GM23338 (cell line): ENCODE data around the gene TSC22D3. TPM values are rescaled to one million over a fixed set of nuclear protein-coding genes. Genes with fewer than 3 reads are reported as not detected.

Source experiments
- ATAC-seq: fragments of 200-7000 bp; cut with Tn5 transposase; 3 replicates; pipeline ENCODE4 v1.9.1; 2020
- DNase-seq: peaks from one replicate; pipeline ENCODE4 v3.0.0-alpha.2; 2015; ENCODE audit warnings: low spot score
- H2AFZ ChIP-seq: fragments of 200-600 bp; sonication (generic); 2 replicates; pipeline ENCODE4 v1.8.0; 2016; ENCODE audit warnings: antibody characterized with exemption, mild to moderate bottlenecking, moderate library complexity
- H3F3A ChIP-seq: fragments of 200-600 bp; sonication (generic); replicated peaks from 2 replicates; pipeline ENCODE4 v1.8.0; 2017; ENCODE audit warnings: antibody characterized with exemption, mixed run types, low read depth
- H3K27ac ChIP-seq: fragments of 200-600 bp; sonication (generic); 2 replicates; pipeline ENCODE4 v1.6.1; 2016; ENCODE audit warnings: low read depth
- H3K27me3 ChIP-seq: fragments of 200-600 bp; sonication (generic); 2 replicates; pipeline ENCODE4 v1.8.0; 2016; ENCODE audit warnings: mild to moderate bottlenecking, mixed run types, moderate library complexity; ENCODE audit not compliant: insufficient read depth
- H3K36me3 ChIP-seq: fragments of 200-600 bp; sonication (generic); 2 replicates; pipeline ENCODE4 v1.8.0; 2016; ENCODE audit warnings: mild to moderate bottlenecking; ENCODE audit not compliant: insufficient read depth
- H3K4me1 ChIP-seq: fragments of 200-600 bp; sonication (generic); 2 replicates; pipeline ENCODE4 v1.8.0; 2016; ENCODE audit warnings: mild to moderate bottlenecking, moderate library complexity; ENCODE audit not compliant: insufficient read depth
- H3K4me2 ChIP-seq: fragments of 200-600 bp; sonication (generic); 2 replicates; pipeline ENCODE4 v1.7.1; 2017; ENCODE audit warnings: mixed run types
- H3K4me3 ChIP-seq: fragments of 200-600 bp; sonication (generic); 2 replicates; pipeline ENCODE4 v1.6.1; 2016; ENCODE audit warnings: mixed run types
- H3K79me2 ChIP-seq: fragments of 200-600 bp; sonication (generic); replicated peaks from 2 replicates; pipeline ENCODE4 v1.8.0; 2017; ENCODE audit warnings: mild to moderate bottlenecking; ENCODE audit not compliant: insufficient read depth
- H3K9me2 ChIP-seq: fragments of 200-600 bp; sonication (generic); 2 replicates; pipeline ENCODE4 v1.8.0; 2017; ENCODE audit not compliant: insufficient read depth
- H4K20me1 ChIP-seq: fragments of 200-600 bp; sonication (generic); replicated peaks from 2 replicates; pipeline ENCODE4 v1.8.0; 2017; ENCODE audit warnings: mild to moderate bottlenecking; ENCODE audit not compliant: insufficient read depth
- H3K27ac Mint-ChIP-seq: 2 replicates; pipeline ENCODE4 v1.8.0; 2020; ENCODE audit warnings: inconsistent platforms, mild to moderate bottlenecking, moderate library complexity, mixed read lengths
- H3K27me3 Mint-ChIP-seq: 3 replicates; pipeline ENCODE4 v1.8.0; 2022; ENCODE audit warnings: low read depth, mild to moderate bottlenecking, moderate library complexity, mixed read lengths, inconsistent platforms; ENCODE audit not compliant: insufficient read depth, poor library complexity
- H3K36me3 Mint-ChIP-seq: 3 replicates; pipeline ENCODE4 v1.8.0; 2021; ENCODE audit warnings: low read depth, mild to moderate bottlenecking, inconsistent platforms, moderate library complexity, mixed read lengths
- H3K4me1 Mint-ChIP-seq: 3 replicates; pipeline ENCODE4 v1.8.0; 2020; ENCODE audit warnings: mild to moderate bottlenecking, inconsistent platforms, mixed read lengths
- H3K4me3 Mint-ChIP-seq: 3 replicates; pipeline ENCODE4 v1.8.0; 2021; ENCODE audit warnings: moderate library complexity, mild to moderate bottlenecking, inconsistent platforms, mixed read lengths
- H3K9me3 Mint-ChIP-seq: 3 replicates; pipeline ENCODE4 v1.8.0; 2020; ENCODE audit warnings: moderate library complexity, mild to moderate bottlenecking, inconsistent platforms, mixed read lengths
- CREB1 ChIP-seq: fragments of 250-450 bp; sonication (Bioruptor Pico); IDR thresholded peaks from 2 replicates; pipeline ENCODE4 v1.5.0; 2020; ENCODE audit warnings: low read depth, mild to moderate bottlenecking, moderate library complexity
- JUNB ChIP-seq: IDR thresholded peaks from one replicate; pipeline ENCODE4 v1.6.1; 2016; ENCODE audit warnings: antibody characterized with exemption; ENCODE audit not compliant: unreplicated experiment
- NANOG ChIP-seq: IDR thresholded peaks from 2 replicates; pipeline ENCODE4 v1.6.1; 2016; ENCODE audit warnings: antibody characterized with exemption, borderline replicate concordance
- ZNF114 ChIP-seq: fragments of 250-450 bp; sonication (Bioruptor Pico); IDR thresholded peaks from 2 replicates; pipeline ENCODE4 v1.5.0; 2020; ENCODE audit warnings: mild to moderate bottlenecking, moderate library complexity
- ZNF462 ChIP-seq: fragments of 250-450 bp; sonication (Bioruptor Pico); IDR thresholded peaks from 2 replicates; pipeline ENCODE4 v1.5.0; 2020; ENCODE audit warnings: mild to moderate bottlenecking, moderate library complexity
- polyA plus RNA-seq: library from polyadenylated mRNA; unstranded; fragments of >200 nt; fragmentation: Nextera tagmentation; extraction: Ambion mirVana; gene quantifications from 2 replicates; pipeline ENCODE4 v1.2.1, GENCODE V29; 2016
- total RNA-seq: library from RNA; depleted of rRNA; stranded (reverse); fragments of >200 nt; shearing (Covaris generic); gene quantifications from 2 replicates; pipeline ENCODE4 v1.2.3, GENCODE V29; 2014
- TF ChIP-seq, protein P1 (sequence below): IDR thresholded peaks from 2 replicates; pipeline ENCODE4 v1.6.1; 2016; ENCODE audit warnings: antibody characterized with exemption

Gene TSC22D3
- total and polyA plus RNA-seq, 2 experiments from 2014 or later = 12.6 to 20.0 TPM

DNA sequence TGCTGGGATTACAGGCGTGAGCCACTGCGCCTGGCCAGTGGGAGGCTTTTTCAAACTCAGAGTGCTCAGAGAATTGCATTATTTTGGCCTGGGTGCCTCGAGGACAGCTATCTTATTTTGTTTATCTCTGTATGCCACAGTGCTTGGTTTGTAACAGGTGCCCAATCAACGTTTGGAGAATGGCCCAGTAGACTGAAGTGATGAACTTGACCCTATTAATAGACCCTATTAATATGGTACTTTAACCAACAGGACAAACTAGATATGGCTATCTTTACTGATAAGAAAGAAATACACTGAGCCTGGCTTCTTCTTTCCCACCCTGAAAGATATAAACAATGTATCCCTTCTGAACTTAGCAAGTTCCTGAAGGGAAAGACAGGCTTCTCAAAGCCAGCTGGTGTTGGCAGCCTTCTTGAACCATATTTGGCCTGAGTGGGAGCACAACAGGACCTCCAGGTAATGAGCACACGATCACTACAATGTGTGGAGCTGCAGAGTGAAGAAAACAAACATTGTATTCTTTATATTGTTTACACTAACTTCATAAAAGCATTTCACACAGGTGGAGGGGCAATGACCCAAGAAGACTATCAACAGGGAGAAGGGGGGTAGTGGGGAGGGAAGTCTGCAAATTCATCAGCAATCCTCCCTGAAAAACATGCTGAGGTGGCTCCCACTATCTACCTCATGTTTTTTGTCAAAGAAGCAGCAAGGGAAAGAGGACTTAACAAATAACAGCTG lies 105.5 kb downstream of the TSC22D3 start:
- no peak overlapping the region for H3K27ac Mint-ChIP-seq
- no peak overlapping the region for H3K27ac ChIP-seq
- H3K4me3 Mint-ChIP-seq = no peak overlapping the region
- H3K27me3 Mint-ChIP-seq = peaks cover 2% of the 10 kb centered on the region
- no peak overlapping the region for H3K4me2 ChIP-seq
- TF ChIP-seq CREB1 (CRISPR knock-in tag) = no peak
- no peak for TF ChIP-seq JUNB
- no peak for TF ChIP-seq ZNF114 (CRISPR knock-in tag)
- no peak for TF ChIP-seq ZNF462
- TF ChIP-seq, protein P1, sequence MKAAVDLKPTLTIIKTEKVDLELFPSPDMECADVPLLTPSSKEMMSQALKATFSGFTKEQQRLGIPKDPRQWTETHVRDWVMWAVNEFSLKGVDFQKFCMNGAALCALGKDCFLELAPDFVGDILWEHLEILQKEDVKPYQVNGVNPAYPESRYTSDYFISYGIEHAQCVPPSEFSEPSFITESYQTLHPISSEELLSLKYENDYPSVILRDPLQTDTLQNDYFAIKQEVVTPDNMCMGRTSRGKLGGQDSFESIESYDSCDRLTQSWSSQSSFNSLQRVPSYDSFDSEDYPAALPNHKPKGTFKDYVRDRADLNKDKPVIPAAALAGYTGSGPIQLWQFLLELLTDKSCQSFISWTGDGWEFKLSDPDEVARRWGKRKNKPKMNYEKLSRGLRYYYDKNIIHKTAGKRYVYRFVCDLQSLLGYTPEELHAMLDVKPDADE = no peak
- no peak for TF ChIP-seq NANOG
- H3K9me3 Mint-ChIP-seq = no peaks in the 10 kb centered on the region; the same call in 2 of the 3 replicates
- DNase-seq (no peak), ATAC-seq (no peak)
- peaks cover 18% of the 10 kb centered on the region for H3K4me1 Mint-ChIP-seq
- no peaks in the 10 kb centered on the region; the same call in 1 of the 2 replicates for H3K4me1 ChIP-seq
- H3F3A ChIP-seq = no peaks in the 10 kb centered on the region
- no peaks in the 10 kb centered on the region for H3K27me3 ChIP-seq
- no peaks in the 10 kb centered on the region for H3K36me3 ChIP-seq
- no peaks in the 10 kb centered on the region for H3K36me3 Mint-ChIP-seq
- H3K79me2 ChIP-seq = no peaks in the 10 kb centered on the region
- no peaks in the 10 kb centered on the region for H3K9me2 ChIP-seq
- no peak overlapping the region for H3K4me3 ChIP-seq
- no peaks in the 10 kb centered on the region for H4K20me1 ChIP-seq
- no peak overlapping the region for H2AFZ ChIP-seq
